ENCODE measurements around the gene SPCS2. TPM values are rescaled to one million over a fixed set of nuclear protein-coding genes. Genes with fewer than 3 reads are reported as not detected.
"Not testable (repeated sequence)": the region's sequence is repeated elsewhere in the genome, so short reads cannot be mapped to it uniquely, and the experiment has no call there.

The SPCS2 gene
- polyA plus RNA-seq, 1 donor: 94.6 TPM

DNA sequence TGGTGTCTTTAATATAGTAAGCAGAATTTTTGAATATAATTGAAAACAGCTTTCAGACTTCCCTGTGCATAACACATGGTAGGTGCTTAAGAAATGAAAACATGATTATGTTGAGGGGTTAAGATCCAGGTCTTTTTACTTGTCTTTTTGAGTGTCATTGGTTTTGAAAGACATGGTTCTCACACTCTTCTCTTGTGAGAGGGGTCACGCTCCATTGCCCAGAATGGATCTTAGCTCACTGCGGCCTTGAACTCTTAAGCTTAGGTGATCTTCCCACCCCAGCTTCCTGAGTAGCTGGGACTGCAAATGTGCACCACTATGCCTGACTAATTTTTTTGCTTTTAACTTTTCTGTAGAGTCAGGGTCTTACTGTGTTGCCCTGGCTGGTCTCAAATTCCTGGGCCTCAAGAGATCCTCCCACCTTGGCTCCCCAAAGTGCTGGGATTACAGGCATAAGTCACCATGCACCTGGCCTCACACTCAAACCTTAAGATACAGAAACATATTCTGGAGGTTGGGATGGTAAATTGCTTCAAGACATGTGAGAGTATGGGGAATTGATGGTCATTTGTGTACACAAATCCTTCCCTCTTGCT lies 1.4 kb downstream of the SPCS2 start:
- DNase-seq (ENCODE audit: low read depth): no peak

DNA sequence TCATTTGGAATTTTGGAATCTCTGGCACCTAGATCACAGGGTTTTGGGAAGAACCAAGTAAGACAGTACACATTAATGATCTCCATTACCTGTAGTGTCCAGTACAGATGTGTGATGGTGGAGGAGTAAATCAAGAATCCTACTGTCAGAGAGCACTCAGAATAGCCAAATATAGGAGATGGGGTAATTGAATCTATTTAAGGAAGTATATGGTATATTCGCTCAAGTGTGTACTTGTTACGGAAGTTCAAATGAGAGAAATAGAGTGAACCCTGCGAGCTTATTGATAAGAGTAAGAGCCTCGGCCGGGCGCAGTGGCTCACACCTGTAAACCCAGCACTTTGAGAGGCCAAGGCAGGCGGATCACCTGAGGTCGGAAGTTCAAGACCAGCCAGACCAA lies 2.2 kb downstream of the SPCS2 start:
- no peak for DNase-seq (ENCODE audit: low read depth)

DNA sequence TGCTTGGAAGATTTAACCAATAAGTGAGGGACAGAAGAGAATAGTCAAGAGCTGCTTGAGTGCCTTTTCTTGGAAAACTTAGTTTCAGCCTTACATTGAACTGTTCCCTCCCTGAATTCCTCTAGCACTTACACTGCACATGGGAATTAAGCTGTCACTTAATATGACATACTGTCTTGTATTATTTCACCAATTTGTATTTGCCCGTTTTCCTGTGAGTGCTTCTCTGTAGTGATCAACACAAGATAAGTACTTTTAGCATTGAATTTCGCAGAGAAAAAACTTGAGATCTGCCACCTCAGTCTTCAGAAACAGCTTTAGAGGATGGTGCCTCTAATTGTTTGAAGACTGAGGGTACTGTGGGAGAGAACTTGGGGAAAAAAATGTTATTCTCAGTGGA lies 3.7 kb downstream of the SPCS2 start:
- DNase-seq (ENCODE audit: low read depth): no peak

- no peak for DNase-seq (ENCODE audit: low read depth)
Observed at GRCh38 chr11:74953451-74953850, 4.4 kb downstream of the SPCS2 start.

GRCh38 chr11:74954199-74954598 lies 5.1 kb downstream of the SPCS2 start:
- no peak for DNase-seq (ENCODE audit: low read depth)

GRCh38 chr11:74956397-74957015 lies 7.4 kb downstream of the SPCS2 start:
- DNase-seq (ENCODE audit: low read depth): peak; percentile 8

- no peak for DNase-seq (ENCODE audit: low read depth)
Observed at GRCh38 chr11:74957937-74958629, 9.0 kb downstream of the SPCS2 start.

DNA sequence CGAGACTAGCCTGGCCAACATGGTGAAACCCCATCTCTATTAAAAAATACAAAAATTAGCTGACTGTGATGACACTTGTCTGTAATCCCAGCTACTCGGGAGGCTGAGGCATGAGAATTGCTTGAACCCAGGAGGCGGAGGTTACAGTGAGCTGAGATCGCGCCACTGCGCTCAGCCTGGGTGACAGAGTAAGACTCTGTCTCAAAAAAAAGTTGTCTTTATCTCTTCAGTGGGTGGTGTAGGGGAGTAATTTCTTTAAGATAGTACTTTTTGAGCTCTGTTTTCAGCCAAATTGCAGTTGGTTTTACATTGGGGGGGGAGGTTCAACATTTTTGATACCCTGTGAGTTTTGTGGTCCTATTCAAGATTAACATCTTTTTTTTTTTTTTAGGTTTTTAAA lies 11.1 kb downstream of the SPCS2 start:
- not testable (repeated sequence) for DNase-seq (ENCODE audit: low read depth)

DNA sequence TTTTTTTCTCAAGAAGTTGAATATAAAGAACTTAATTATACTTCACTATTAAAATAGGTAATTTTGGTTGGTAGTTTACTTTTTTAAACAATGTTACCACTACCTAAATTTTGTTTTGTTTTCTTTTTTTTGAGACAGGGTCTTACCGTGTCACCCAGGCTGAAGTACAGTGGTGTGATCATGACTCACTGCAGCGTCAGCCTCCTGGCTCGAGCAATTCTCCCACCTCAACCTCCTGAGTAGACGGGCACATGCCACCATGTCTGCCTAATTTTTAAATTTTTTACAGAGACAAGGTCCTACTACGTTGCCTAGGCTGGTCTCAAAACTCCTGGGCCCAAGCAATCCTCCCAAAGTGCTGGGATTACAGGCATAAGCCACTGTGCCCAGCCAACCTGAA lies 17.6 kb downstream of the SPCS2 start:
- DNase-seq (ENCODE audit: low read depth): no peak

- no peak for DNase-seq (ENCODE audit: low read depth)
Observed at GRCh38 chr11:74970852-74971395, 21.9 kb downstream of the SPCS2 start.

DNA sequence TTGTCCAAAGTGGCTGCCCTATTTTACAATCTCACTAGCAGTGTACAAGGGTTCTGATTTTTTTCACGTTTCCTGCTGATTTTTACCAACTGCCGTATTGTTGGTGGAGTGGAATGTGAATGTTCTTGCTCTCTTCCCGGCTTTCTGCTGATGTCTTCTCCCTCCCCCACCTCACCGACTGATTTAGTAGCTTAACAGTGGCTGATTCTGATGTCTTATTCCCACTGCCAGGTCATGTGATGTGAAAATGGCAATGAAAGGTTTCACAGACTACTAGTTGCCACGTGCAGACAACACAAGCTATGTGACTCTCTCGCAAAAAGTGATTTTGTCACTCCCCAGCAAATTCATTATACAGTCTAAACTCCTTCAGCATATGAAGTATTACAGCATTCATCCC lies 22.4 kb downstream of the SPCS2 start:
- no peak for DNase-seq (ENCODE audit: low read depth)

GRCh38 chr11:74978041-74978440 lies 29.0 kb downstream of the SPCS2 start:
- no peak for DNase-seq (ENCODE audit: low read depth)

GRCh38 chr11:74980634-74981033 lies 31.6 kb downstream of the SPCS2 start:
- no peak for DNase-seq (ENCODE audit: low read depth)

GRCh38 chr11:74981888-74982287 lies 32.8 kb downstream of the SPCS2 start:
- DNase-seq (ENCODE audit: low read depth): no peak

DNA sequence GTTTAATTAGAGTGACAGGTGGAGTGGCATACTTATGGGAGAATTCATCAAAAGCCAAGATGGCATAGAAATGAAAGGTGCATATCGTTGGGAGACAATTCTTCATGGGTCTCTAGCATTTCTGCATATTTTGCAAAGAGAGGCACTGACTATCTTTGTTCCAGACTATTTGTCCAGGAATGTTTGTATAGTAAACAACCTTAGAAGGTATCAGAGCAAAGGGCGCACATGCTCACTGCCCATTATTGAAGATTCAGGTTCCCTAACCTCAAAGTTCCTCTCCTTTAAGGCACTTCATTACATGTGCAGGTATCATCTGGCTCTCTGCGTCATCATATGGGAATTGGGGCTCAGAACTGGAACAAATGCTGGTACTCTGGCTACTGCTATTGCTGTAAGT lies 35.0 kb downstream of the SPCS2 start:
- DNase-seq (ENCODE audit: low read depth): no peak

DNA sequence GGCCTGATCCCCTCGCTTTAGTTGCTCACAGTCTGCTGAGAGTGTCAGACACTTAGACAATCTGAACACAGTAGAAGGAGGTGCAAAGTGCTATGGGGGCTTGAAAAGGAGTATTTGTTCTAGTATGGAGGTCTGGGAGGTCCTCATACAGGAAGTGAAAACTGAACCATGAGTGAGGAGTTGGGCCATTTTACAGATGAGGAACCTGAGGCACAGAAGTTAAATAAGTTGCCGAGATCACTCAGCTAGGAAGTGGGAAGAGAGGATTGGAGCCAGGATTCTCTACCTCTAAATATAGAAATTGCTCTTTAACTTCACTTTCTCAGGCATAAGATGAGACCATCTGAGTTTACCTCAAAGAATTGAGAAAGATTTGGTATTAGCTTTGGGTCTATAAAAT lies 35.7 kb downstream of the SPCS2 start:
- DNase-seq (ENCODE audit: low read depth): no peak

GRCh38 chr11:74988541-74989259 lies 39.6 kb downstream of the SPCS2 start, which contains the start of gene NEU3:
Gene NEU3, plus strand, starts transcription at chr11:74988933. Its CDS starts 128 bp downstream, at chr11:74989061.
- DNase-seq (ENCODE audit: low read depth): peak; percentile 34

- DNase-seq (ENCODE audit: low read depth): no peak
Observed at GRCh38 chr11:74989260-74989638, 40.2 kb downstream of the SPCS2 start.

GRCh38 chr11:74990150-74990549 lies 41.1 kb downstream of the SPCS2 start:
- not testable (repeated sequence) for DNase-seq (ENCODE audit: low read depth)

GRCh38 chr11:74990941-74991340 lies 41.9 kb downstream of the SPCS2 start:
- DNase-seq (ENCODE audit: low read depth): no peak

- no peak for DNase-seq (ENCODE audit: low read depth)
Observed at GRCh38 chr11:74992852-74993251, 43.8 kb downstream of the SPCS2 start.

DNA sequence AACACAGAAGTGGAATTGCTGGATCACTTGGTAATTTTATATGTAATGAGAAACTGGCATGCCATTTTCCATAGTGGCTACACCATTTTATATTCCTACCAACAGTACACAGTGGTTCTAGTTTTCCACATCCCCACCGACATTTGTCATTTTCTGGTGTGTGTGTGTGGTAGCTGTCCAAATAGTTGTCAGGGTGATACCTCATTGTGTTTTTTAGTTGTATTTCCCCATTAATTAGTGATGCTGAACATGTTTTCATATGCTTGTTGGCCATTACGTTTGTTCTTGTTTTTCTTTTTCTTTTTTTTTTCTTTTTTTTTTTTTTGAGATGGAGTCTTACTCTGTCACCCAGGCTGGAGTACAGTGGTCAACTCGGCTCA lies 51.9 kb downstream of the SPCS2 start:
- no peak for DNase-seq (ENCODE audit: low read depth)
